GM21526 (cell line): ENCODE results near the gene TP63.

Source experiments
- ATAC-seq: cut with Tn5 transposase; IDR thresholded peaks from one replicate; pipeline ENCODE4 v1.9.1; 2021; ENCODE audit warnings: moderate library complexity; ENCODE audit not compliant: unreplicated experiment, low FRiP score

The TP63 gene

GRCh38 chr3:189806171-189806951 is 175.2 kb downstream of the TP63 start:
- no peak for ATAC-seq

- ATAC-seq = no peak
Observed at GRCh38 chr3:189808246-189809007, 177.2 kb downstream of the TP63 start.

- no peak for ATAC-seq
Observed at GRCh38 chr3:189809583-189809982, 178.4 kb downstream of the TP63 start.

DNA sequence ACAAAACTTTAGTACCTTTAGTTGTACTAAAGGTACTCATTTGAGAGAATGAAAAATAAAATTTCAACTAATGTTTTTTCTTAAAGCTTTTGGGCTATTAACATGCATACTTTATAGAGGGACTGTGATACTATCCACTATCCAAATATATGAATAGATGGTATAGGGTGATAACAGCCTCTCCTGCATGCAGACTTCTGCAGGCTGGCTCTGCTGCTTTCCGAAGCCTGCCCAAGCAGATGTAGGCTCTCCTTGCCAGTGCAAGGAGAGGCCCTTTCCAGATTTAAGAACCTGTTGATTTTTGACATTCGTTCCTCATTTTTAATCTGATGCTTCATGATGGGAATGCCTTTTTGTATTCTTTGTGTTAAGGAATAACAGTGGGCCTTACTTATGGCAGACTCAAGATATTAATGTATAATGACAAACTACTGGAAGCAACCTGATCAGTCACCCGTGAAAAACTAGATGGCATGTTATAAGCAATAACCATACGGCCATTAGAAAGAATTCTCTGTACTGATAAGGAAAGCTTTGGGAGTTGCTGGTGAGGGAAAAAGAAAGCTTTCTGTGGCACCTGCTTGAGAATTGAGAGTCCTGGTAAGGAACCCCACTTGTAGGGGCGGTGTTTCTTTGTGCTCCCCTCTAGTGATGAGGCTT is 181.7 kb downstream of the TP63 start:
- no peak for ATAC-seq

DNA sequence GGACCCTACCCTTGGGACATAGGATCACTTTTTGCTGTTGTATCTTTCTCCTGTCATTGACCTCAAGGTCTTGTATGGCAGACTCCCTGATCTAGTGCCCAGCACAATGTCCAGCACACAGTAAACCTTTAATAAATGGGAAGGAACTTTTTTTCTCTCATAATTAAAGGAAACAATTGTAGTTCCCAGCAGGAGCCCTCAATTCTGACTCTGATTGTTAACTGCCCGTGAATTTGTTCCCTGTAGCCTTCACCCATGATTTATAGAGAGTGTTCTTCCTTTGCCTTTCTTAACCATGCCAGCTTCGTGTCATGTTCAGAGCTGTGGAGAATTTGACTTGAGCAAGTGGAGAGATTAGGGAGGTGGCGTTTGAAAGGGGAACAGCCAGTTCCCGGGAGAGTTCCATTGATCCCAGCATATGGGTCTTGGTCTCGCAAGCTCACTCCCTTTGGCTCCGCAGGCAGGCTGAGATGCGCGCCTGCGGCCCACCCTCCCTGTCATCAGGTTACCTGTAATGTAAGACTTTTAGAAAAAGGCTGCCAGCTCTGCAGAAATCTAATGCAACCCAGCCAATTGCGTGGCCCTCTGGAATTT is 182.6 kb downstream of the TP63 start:
- no peak for ATAC-seq

GRCh38 chr3:189820365-189820720 is 189.2 kb downstream of the TP63 start:
- no peak for ATAC-seq

- ATAC-seq = no peak
Observed at GRCh38 chr3:189821262-189821661, 190.1 kb downstream of the TP63 start.

GRCh38 chr3:189822726-189823125 is 191.5 kb downstream of the TP63 start:
- no peak for ATAC-seq

DNA sequence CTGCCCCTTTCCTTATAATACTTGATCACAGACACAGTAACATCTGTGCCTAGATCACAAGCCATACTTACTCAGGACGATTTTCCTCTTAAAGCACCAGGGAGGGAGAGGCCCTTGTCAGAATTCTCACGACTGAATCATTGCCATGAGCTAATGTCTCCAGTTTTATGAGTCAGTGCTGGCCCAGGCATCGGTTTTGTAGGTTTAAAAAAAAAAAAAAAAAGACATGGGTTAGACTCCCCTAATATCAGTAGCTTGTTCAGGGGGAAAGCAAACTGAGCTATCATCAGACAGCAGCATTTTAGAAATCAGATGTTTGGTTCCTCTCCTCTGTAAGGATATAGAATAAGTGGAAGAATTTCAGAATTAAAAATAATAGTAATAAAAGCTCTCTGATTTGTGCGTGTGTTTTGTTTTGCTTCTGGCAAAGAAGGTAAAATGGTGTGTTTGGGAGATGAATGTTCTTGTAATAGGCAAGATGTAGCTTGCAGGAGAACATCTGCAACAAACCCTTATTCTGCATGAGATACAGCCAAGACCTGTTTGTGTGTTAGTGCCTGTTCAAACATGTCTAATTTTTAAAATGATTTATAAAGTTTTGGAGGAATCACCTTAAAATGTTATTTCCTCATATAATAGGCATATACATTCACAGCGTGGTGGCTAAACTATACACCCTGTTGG is 193.6 kb downstream of the TP63 start:
- ATAC-seq = no peak

DNA sequence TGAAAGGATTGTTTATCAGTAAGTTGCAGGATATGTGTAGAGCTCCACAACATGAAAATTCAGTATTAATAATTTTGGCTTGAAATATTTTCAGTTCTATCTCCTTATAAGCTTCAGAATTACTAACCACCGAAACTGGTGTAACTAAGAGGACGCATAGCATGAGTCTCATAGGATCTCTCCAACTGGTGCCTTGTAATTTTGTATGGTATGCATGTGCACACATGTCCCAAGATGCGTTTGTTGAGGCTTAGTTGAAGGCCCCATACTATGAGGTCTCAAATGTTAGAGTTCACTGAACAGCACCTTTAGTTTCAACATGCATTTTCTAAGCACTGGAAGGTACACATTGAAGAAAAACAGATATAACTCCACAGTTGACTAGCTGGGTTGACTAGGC is 195.4 kb downstream of the TP63 start:
- no peak for ATAC-seq

DNA sequence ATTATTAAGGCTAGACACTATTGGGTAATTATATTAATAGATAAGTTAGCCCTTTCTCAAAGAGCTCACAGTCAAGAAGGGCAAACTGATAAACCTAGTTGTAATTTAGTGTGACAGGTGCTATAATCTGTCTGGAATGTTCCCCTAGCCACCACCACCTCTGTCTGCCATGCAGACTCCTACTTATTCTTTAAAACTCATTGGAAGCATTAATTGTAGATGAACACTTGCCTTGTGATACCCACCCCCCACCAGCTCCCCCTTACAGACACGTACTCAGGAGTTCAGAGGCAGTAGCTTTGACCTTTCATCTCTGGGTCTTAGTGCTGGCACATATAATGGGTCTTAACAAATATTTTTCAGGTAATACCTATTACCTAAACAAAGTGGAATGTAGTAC is 195.9 kb downstream of the TP63 start:
- no peak for ATAC-seq

DNA sequence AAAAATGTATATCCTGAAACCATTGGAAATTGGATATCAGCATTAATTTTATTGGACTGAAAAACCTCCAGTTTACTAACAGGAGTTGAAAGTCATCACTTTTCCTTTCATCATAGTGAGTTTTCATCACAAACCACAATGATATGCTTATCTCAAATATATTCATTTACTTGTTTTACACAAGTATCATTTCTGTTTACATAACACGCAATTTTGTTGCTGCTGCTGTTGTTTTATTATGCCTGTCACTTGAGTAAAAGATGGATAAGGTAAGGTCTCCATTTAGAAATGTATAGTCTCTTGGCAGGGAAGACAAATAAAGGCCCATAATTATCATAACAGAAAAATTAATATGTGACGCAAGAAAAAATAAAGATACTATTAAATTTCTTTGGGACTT is 199.2 kb downstream of the TP63 start:
- ATAC-seq = no peak

DNA sequence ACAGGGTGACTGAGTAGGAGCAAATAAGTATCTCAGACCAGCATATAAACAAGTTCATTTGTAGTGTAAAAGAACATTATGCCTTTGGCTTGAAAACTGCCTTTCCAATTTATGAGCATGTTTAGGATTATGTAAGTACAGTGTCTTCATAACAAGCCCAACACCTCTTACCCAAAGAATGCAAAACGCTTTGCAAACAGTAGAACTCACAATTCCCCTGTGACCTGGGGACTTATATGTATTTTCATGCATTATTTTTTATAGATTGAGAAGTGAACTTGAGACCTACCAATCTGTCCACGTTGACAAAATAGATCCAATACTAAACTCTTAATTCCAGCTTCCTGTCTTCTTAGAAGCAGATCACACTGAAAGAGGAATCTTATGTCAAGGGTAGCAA is 202.1 kb downstream of the TP63 start:
- no peak for ATAC-seq

- ATAC-seq = no peak
Observed at GRCh38 chr3:189833996-189834395, 202.8 kb downstream of the TP63 start.

GRCh38 chr3:189834462-189834861 is 203.3 kb downstream of the TP63 start:
- ATAC-seq = no peak

- no peak for ATAC-seq
Observed at GRCh38 chr3:189836795-189837194, 205.6 kb downstream of the TP63 start.

DNA sequence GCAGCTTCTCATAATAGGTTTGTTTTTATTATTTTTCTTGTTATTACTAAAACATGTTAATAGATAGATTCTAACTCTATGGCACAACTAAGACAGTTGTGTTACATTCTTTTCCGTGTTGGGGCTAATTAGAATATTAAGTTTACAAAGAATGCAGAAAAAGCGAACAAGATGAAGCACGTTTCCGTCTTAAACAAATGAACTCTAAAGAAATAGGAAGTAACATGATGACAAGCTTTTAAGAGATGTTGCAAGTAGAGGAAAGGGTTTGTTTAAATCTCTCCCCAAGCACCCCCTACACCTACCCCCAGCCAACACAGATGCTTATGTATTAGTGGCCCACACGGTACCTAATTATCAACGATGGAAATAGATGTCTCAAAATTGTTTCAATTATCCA is 207.1 kb downstream of the TP63 start:
- no peak for ATAC-seq

GRCh38 chr3:189839576-189839975 is 208.4 kb downstream of the TP63 start:
- no peak for ATAC-seq

DNA sequence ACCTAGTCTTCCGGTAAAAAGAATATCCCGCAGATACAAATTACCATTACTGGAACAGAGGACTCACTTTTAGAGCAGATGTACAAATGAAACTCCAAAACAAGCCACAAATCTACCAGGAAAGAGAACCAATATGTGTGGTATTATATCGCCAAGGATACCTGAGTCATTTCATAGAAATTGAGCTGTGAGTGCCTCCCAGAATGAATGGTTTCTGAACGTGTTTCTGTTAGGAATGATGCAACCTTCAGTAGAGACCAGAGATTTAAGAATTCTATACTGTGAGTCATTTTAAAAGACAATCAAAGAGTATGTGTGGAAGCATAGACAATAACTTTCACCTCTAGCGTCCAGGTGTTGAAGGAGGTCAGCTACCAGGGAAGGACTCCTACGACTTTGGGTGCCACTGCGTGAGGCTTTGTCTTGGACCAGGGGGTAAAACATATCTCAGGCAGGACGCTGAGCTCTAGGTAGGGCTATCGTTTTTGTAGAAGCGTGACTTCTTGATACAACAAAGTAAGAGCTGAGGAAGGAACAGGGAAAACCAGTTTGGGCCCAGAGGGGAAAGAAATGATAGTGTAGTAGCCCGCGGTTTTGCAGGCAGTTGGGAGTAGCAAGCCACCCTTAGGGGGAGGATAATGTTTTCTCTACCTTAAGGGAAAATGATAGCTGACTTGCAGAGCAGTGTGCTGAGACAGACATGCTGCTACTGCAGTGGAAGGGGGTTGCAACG is 210.4 kb downstream of the TP63 start:
- no peak for ATAC-seq
